GM12878 (cell line): ENCODE results near the gene CWC27. TPM values are rescaled to one million over a fixed set of nuclear protein-coding genes. Genes with fewer than 3 reads are reported as not detected.

Source experiments
- ATAC-seq: fragments of 200-7000 bp; cut with Tn5 transposase; 3 replicates; pipeline ENCODE4 v1.9.1; 2020; ENCODE audit warnings: mild to moderate bottlenecking, moderate library complexity
- BruUV-seq: library from RNA; stranded (reverse); fragments of 400-500 nt; replicated peaks from 2 replicates; lab custom pipeline; 2021; lab: Mats Ljungman, UMichigan
- CTCF ChIA-PET: fragments of 300-600 bp; sonication (Branson Sonifier 250); formaldehyde crosslinking; extraction: SDS; loops from one replicate; lab custom pipeline; 2021; ENCODE audit warnings: inconsistent platforms; lab: Yijun Ruan, JAX
- POLR2A ChIA-PET: fragments of 350-600 bp; formaldehyde crosslinking; extraction: SDS; loops from one replicate; lab custom pipeline; 2021; ENCODE audit warnings: inconsistent platforms; lab: Charles Lee
- RAD21 ChIA-PET: fragments of 300-600 bp; sonication (Branson Sonifier 250); formaldehyde crosslinking; loops from one replicate; lab custom pipeline; 2023; ENCODE audit warnings: antibody characterized with exemption; ENCODE audit not compliant: unreplicated experiment; lab: Charles Lee
- SMC1A ChIA-PET: fragments of 300-600 bp; sonication (Branson Sonifier 250); formaldehyde crosslinking; loops from one replicate; lab custom pipeline; 2023; ENCODE audit not compliant: unreplicated experiment, uncharacterized antibody; lab: Charles Lee
- DNase-seq: peaks from one replicate; pipeline ENCODE4 v3.0.0-alpha.2; 2011; ENCODE audit warnings: low read depth, low spot score
- FAIRE-seq: peaks from 3 replicates; lab custom pipeline; 2011; peaks lifted over from hg19 to GRCh38; lab: Jason Lieb, UNC
- H2AFZ ChIP-seq: 2 replicates; pipeline ENCODE4 v1.6.0; 2011; ENCODE audit warnings: low read depth, low read length, control low read depth; ENCODE audit not compliant: control insufficient read depth
- H3K27ac ChIP-seq: 2 replicates; pipeline ENCODE4 v1.5.1; 2011; ENCODE audit warnings: control low read depth; ENCODE audit not compliant: control insufficient read depth, insufficient read depth
- H3K27me3 ChIP-seq, 2 experiments: replicated peaks in 1 of 2; 2 replicates each; pipeline versions ENCODE4 v1.6.0 to v1.6.1; 2011; ENCODE audit warnings: low read length in 1 of 2; ENCODE audit not compliant: control insufficient read depth in 2 of 2, insufficient read depth in 2 of 2
- H3K36me3 ChIP-seq, 2 experiments: 2 replicates each; pipeline ENCODE4 v1.5.1; 2011; ENCODE audit warnings: low read length in 1 of 2; ENCODE audit not compliant: control insufficient read depth in 2 of 2, insufficient read depth in 2 of 2
- H3K4me1 ChIP-seq: 2 replicates; pipeline ENCODE4 v1.6.1; 2011; ENCODE audit warnings: mild to moderate bottlenecking, low read length, moderate library complexity, mixed read lengths; ENCODE audit not compliant: control insufficient read depth, insufficient read depth
- H3K4me2 ChIP-seq: 2 replicates; pipeline ENCODE4 v1.6.0; 2011; ENCODE audit warnings: control low read depth; ENCODE audit not compliant: control insufficient read depth, insufficient read depth
- H3K4me3 ChIP-seq: fragments of 200-600 bp; sonication (generic); 2 replicates; pipeline ENCODE4 v1.5.1; 2016
- H3K79me2 ChIP-seq: 2 replicates; pipeline ENCODE4 v1.6.0; 2011; ENCODE audit warnings: low read length; ENCODE audit not compliant: control insufficient read depth, insufficient read depth
- H3K9ac ChIP-seq: 2 replicates; pipeline ENCODE4 v1.8.0; 2011; ENCODE audit warnings: low read length, control low read depth, mixed read lengths; ENCODE audit not compliant: control insufficient read depth, insufficient read depth
- H3K9me3 ChIP-seq: replicated peaks from 3 replicates; pipeline ENCODE4 v1.5.1; 2011; ENCODE audit warnings: mild to moderate bottlenecking, low read length; ENCODE audit not compliant: control insufficient read depth, insufficient read depth
- H4K20me1 ChIP-seq: 2 replicates; pipeline ENCODE4 v1.6.0; 2011; ENCODE audit not compliant: control insufficient read depth, insufficient read depth
- ATF2 ChIP-seq: IDR thresholded peaks from 2 replicates; pipeline ENCODE4 v1.6.1; 2012; ENCODE audit warnings: low read length, inconsistent platforms
- BRCA1 ChIP-seq: IDR thresholded peaks from 2 replicates; pipeline ENCODE4 v1.6.1; 2011; ENCODE audit warnings: low read depth, low read length, improper control_type of control experiment
- ETV6 ChIP-seq, 2 experiments: fragments of 450-650 bp in 1 of 2; IDR thresholded peaks in 1 of 2; conservative IDR thresholded peaks in 1 of 2; 2 replicates each; pipeline ENCODE4 v1.6.1; 2014; ENCODE audit warnings: antibody characterized with exemption in 1 of 2, borderline replicate concordance in 1 of 2, low read depth in 1 of 2, mild to moderate bottlenecking in 1 of 2, moderate library complexity in 1 of 2
- LARP7 ChIP-seq: fragments of 450-650 bp; IDR thresholded peaks from 2 replicates; pipeline ENCODE4 v1.6.1; 2017; ENCODE audit warnings: mild to moderate bottlenecking
- NFIC ChIP-seq: IDR thresholded peaks from 2 replicates; pipeline ENCODE4 v1.6.1; 2012; ENCODE audit warnings: low read depth, mild to moderate bottlenecking, inconsistent platforms, low read length, moderate library complexity
- RELA ChIP-seq: fragments of 450-650 bp; IDR thresholded peaks from 2 replicates; pipeline ENCODE4 v1.8.0; 2014; ENCODE audit warnings: borderline replicate concordance; ENCODE audit not compliant: partially characterized antibody
- RFX5 ChIP-seq: IDR thresholded peaks from 2 replicates; pipeline ENCODE4 v1.6.1; 2011; ENCODE audit warnings: low read depth, low read length, improper control_type of control experiment
- ZNF274 ChIP-seq: IDR thresholded peaks from one replicate; pipeline ENCODE4 v1.8.0; 2011; ENCODE audit not compliant: insufficient read length, insufficient read depth
- WGBS: methylation state at CpG from one replicate; pipeline ENCODE4 v1.1.6; 2016; ENCODE audit warnings: low lambda C conversion rate; ENCODE audit not compliant: insufficient replicate concordance, insufficient coverage; ENCODE audit errors: missing lambda C conversion rate; 5-methylcytosine and 5-hydroxymethylcytosine counted together
- in situ Hi-C: fragments of 300-500 bp; cut with MboI; formaldehyde crosslinking; loops from 9 replicates; pipeline ENCODE4 v1.14.3; 2018; ENCODE audit warnings: mixed read lengths
- intact Hi-C: fragments of 100-400 bp; cut with micrococcal nuclease; formaldehyde crosslinking; loops from one replicate; pipeline ENCODE4 v1.14.2; 2022; ENCODE audit not compliant: unreplicated experiment
- polyA plus RNA-seq, 11 experiments: library from polyadenylated mRNA; depleted of rRNA in 4 of 11; unstranded in 6 of 11; stranded (reverse) in 5 of 11; fragments of >200 nt; fragmentation: Nextera tagmentation in 4 of 11; fragmentation: Illumina TruSeq in 1 of 11; extraction: Ambion mirVana in 4 of 11; extraction: Trizol in 1 of 11; gene quantifications; 1 replicate in 1 of 11; 2 replicates in 10 of 11; pipeline versions ENCODE4 v1.2.1 to v1.2.3, GENCODE V29; 2011 to 2016; ENCODE audit warnings: inconsistent platforms in 2 of 11, missing spikeins in 2 of 11, low read depth in 1 of 11
- total RNA-seq, 4 experiments: library from RNA; depleted of rRNA in 3 of 4; stranded (reverse); fragments of >200 nt in 3 of 4; fragmentation: Illumina TruSeq in 1 of 4; extraction: Trizol in 1 of 4; gene quantifications; 2 replicates each; pipeline versions ENCODE4 v1.2.1 to v1.2.3, GENCODE V29; 2013 to 2021
- TF ChIP-seq, protein P1 (sequence below): fragments of 450-650 bp; IDR thresholded peaks from 2 replicates; pipeline ENCODE4 v1.6.1; 2016; ENCODE audit warnings: mild to moderate bottlenecking
- TF ChIP-seq, protein P2 (sequence below): fragments of 450-650 bp; IDR thresholded peaks from 2 replicates; pipeline ENCODE4 v1.6.1; 2017; ENCODE audit warnings: mild to moderate bottlenecking
- TF ChIP-seq, protein P3 (sequence below): IDR thresholded peaks from 2 replicates; pipeline ENCODE4 v1.6.1; 2011; ENCODE audit warnings: borderline replicate concordance, low read depth, mild to moderate bottlenecking, moderate library complexity, mixed read lengths, low read length; ENCODE audit not compliant: insufficient read depth; ENCODE audit errors: extremely low read length

The CWC27 gene
- total and polyA plus RNA-seq, 10 of the 15 experiments (the other 5 are each of a cell fraction or from before 2014, with no cell fraction given): 21.7 to 61.9 (median 47.0) TPM

GRCh38 chr5:64980176-64980575 lies 211.4 kb downstream of the CWC27 start:
- no peak for TF ChIP-seq ZNF274
- H3K9me3 ChIP-seq: no peaks in the 10 kb centered on the region
- H3K27ac ChIP-seq: no peak overlapping the region
- 98% methylated on average over 2 of the region's 2 CpGs for WGBS
- RAD21 ChIA-PET: no interaction called here
- CTCF ChIA-PET: interaction anchor here (1.2 kb wide), 1 partner anchor 33 kb away, joined by 3 read pairs; no protein-coding TSS in a partner anchor
- H3K4me1 ChIP-seq: peaks cover 8% of the 10 kb centered on the region; the same call in 1 of the 2 replicates
- no peaks in the 10 kb centered on the region for H4K20me1 ChIP-seq
- POLR2A ChIA-PET: interaction anchor here (1.0 kb wide), 1 partner anchor 55 kb away, joined by 11 read pairs; no protein-coding TSS in a partner anchor
- intact Hi-C loops: no loop called here
- no peak for FAIRE-seq
- in situ Hi-C loops: no loop called here
- no peak overlapping the region for H3K4me2 ChIP-seq
- no peak for DNase-seq
- H3K79me2 ChIP-seq: no peaks in the 10 kb centered on the region
- H3K9ac ChIP-seq: no peak overlapping the region
- no peak for ATAC-seq
- H3K36me3 ChIP-seq: peaks cover 0 to 2% of the 10 kb centered on the region in 2 experiments; a peak in 3 of 4 replicates
- H3K27me3 ChIP-seq: no peaks in the 10 kb centered on the region
- SMC1A ChIA-PET: interaction anchor here (0.7 to 1.8 kb wide), 8 partner anchors 8 to 123 kb away, joined by 3 to 5 read pairs (median 4); no protein-coding TSS in a partner anchor
- H2AFZ ChIP-seq: no peak overlapping the region
- no TSS peak for BruUV-seq
- H3K4me3 ChIP-seq: no peak overlapping the region

- FAIRE-seq (no peak), DNase-seq (no peak), ATAC-seq (no peak)
- WGBS: 87% methylated on average over 1 of the region's 1 CpG
- SMC1A ChIA-PET: interaction anchor here (1.1 kb wide), 2 partner anchors 13 to 255 kb away, joined by 3 read pairs; no protein-coding TSS in a partner anchor
- BruUV-seq: no TSS peak
- POLR2A ChIA-PET: no interaction called here
- Histone ChIP-seq H3K4me2 (no peak overlapping the region), H3K36me3 (peaks cover 0 to under 1% of the 10 kb centered on the region in 2 experiments; a peak in 3 of 4 replicates), H2AFZ (no peak overlapping the region), H3K9me3 (no peaks in the 10 kb centered on the region; the same call in 2 of the 3 replicates), H3K79me2 (no peaks in the 10 kb centered on the region), H3K9ac (no peak overlapping the region), H4K20me1 (no peaks in the 10 kb centered on the region), H3K27ac (no peak overlapping the region), H3K4me1 (no peaks in the 10 kb centered on the region), H3K4me3 (no peak overlapping the region), H3K27me3 (no peaks in the 10 kb centered on the region)
- CTCF ChIA-PET: no interaction called here
- intact Hi-C loops: no loop called here
- in situ Hi-C loops: no loop called here
- RAD21 ChIA-PET: no interaction called here
- TF ChIP-seq NFIC (no peak), ETV6 (conservative IDR thresholded peaks at IDR 0.05 in 1 of 2, IDR thresholded peaks at IDR 0.05 in 1 of 2; ENCODE audit: borderline replicate concordance in 1 of 2, low read depth in 1 of 2) (no peak), LARP7 (no peak), ATF2 (no peak), BRCA1 (no peak), RFX5 (no peak), RELA (no peak)
- TF ChIP-seq, protein P1, sequence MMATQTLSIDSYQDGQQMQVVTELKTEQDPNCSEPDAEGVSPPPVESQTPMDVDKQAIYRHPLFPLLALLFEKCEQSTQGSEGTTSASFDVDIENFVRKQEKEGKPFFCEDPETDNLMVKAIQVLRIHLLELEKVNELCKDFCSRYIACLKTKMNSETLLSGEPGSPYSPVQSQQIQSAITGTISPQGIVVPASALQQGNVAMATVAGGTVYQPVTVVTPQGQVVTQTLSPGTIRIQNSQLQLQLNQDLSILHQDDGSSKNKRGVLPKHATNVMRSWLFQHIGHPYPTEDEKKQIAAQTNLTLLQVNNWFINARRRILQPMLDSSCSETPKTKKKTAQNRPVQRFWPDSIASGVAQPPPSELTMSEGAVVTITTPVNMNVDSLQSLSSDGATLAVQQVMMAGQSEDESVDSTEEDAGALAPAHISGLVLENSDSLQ: no peak
- TF ChIP-seq, protein P2, sequence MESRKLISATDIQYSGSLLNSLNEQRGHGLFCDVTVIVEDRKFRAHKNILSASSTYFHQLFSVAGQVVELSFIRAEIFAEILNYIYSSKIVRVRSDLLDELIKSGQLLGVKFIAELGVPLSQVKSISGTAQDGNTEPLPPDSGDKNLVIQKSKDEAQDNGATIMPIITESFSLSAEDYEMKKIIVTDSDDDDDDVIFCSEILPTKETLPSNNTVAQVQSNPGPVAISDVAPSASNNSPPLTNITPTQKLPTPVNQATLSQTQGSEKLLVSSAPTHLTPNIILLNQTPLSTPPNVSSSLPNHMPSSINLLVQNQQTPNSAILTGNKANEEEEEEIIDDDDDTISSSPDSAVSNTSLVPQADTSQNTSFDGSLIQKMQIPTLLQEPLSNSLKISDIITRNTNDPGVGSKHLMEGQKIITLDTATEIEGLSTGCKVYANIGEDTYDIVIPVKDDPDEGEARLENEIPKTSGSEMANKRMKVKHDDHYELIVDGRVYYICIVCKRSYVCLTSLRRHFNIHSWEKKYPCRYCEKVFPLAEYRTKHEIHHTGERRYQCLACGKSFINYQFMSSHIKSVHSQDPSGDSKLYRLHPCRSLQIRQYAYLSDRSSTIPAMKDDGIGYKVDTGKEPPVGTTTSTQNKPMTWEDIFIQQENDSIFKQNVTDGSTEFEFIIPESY: no peak
- TF ChIP-seq, protein P3, sequence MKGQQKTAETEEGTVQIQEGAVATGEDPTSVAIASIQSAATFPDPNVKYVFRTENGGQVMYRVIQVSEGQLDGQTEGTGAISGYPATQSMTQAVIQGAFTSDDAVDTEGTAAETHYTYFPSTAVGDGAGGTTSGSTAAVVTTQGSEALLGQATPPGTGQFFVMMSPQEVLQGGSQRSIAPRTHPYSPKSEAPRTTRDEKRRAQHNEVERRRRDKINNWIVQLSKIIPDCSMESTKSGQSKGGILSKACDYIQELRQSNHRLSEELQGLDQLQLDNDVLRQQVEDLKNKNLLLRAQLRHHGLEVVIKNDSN: no peak
Observed at GRCh38 chr5:64987768-64988167, 219.0 kb downstream of the CWC27 start.
